H1 (cell line): ENCODE results near the gene WDFY4. TPM values are rescaled to one million over a fixed set of nuclear protein-coding genes. Genes with fewer than 3 reads are reported as not detected.

Experiments used
- CTCF ChIA-PET: fragments of 300-600 bp; sonication (Branson Sonifier 250); formaldehyde crosslinking; loops from one replicate; lab custom pipeline; 2021; ENCODE audit not compliant: partially characterized antibody; lab: Charles Lee
- POLR2A ChIA-PET: fragments of 300-600 bp; sonication (Branson Sonifier 250); formaldehyde crosslinking; loops from one replicate; lab custom pipeline; 2021; ENCODE audit warnings: inconsistent platforms; ENCODE audit not compliant: partially characterized antibody; lab: Charles Lee
- DNase-seq, 2 experiments: peaks; one replicate each; pipeline versions ENCODE4 v3.0.0 to v3.0.0-alpha.2; 2010 to 2022; ENCODE audit warnings: low spot score in 2 of 2, low read depth in 1 of 2, mixed read lengths in 1 of 2
- FAIRE-seq: peaks from 2 replicates; lab custom pipeline; 2011; peaks lifted over from hg19 to GRCh38; lab: Jason Lieb, UNC
- H2AFZ ChIP-seq: 2 replicates; pipeline ENCODE4 v1.8.1; 2012; ENCODE audit warnings: low read length, inconsistent platforms
- H2AK5ac ChIP-seq: 2 replicates; pipeline ENCODE4 v1.6.1; 2013; ENCODE audit warnings: low read depth, low read length
- H2BK120ac ChIP-seq: replicated peaks from 2 replicates; pipeline ENCODE3; 2013; ENCODE audit warnings: low read depth, low read length, inconsistent platforms
- H2BK12ac ChIP-seq: 2 replicates; pipeline ENCODE4 v1.6.1; 2013; ENCODE audit warnings: low read depth, low read length
- H2BK15ac ChIP-seq: 2 replicates; pipeline ENCODE4 v1.6.1; 2013; ENCODE audit warnings: low read length
- H2BK20ac ChIP-seq: 2 replicates; pipeline ENCODE4 v1.6.1; 2013; ENCODE audit warnings: low read length
- H2BK5ac ChIP-seq: 2 replicates; pipeline ENCODE4 v1.6.1; 2013; ENCODE audit warnings: low read depth, low read length
- H3K14ac ChIP-seq: 2 replicates; pipeline ENCODE4 v1.6.1; 2013; ENCODE audit warnings: inconsistent platforms; ENCODE audit not compliant: insufficient read length
- H3K18ac ChIP-seq: 2 replicates; pipeline ENCODE4 v1.6.1; 2013; ENCODE audit warnings: low read length; ENCODE audit errors: extremely low read depth
- H3K23ac ChIP-seq: 2 replicates; pipeline ENCODE4 v1.6.1; 2013; ENCODE audit warnings: inconsistent platforms; ENCODE audit not compliant: insufficient read length
- H3K23me2 ChIP-seq: 2 replicates; pipeline ENCODE4 v1.6.1; 2013; ENCODE audit warnings: low read depth, low read length
- H3K27ac ChIP-seq: 2 replicates; pipeline ENCODE4 v1.6.1; 2011; ENCODE audit warnings: low read depth, low read length, inconsistent platforms
- H3K27me3 ChIP-seq, 4 experiments: replicated peaks in 1 of 4; 1 replicate in 1 of 4; 2 replicates in 3 of 4; pipeline versions ENCODE4 v1.6.1 to v1.8.1; 2011 to 2013; ENCODE audit warnings: low read length in 3 of 4, mild to moderate bottlenecking in 3 of 4, inconsistent platforms in 2 of 4, mixed read lengths in 2 of 4, moderate library complexity in 1 of 4; ENCODE audit not compliant: control insufficient read depth in 3 of 4, insufficient read depth in 3 of 4; ENCODE audit errors: extremely low read depth in 1 of 4
- H3K36me3 ChIP-seq, 4 experiments: 2 replicates each; pipeline versions ENCODE4 v1.6.1 to v1.8.1; 2011 to 2013; ENCODE audit warnings: mild to moderate bottlenecking in 4 of 4, low read length in 3 of 4, moderate library complexity in 2 of 4, control low read depth in 1 of 4, inconsistent platforms in 1 of 4; ENCODE audit not compliant: insufficient read depth in 4 of 4, control insufficient read depth in 2 of 4
- H3K4ac ChIP-seq: replicated peaks from 2 replicates; pipeline ENCODE3; 2013; ENCODE audit warnings: low read length, low read depth, mixed read lengths, inconsistent platforms; ENCODE audit not compliant: insufficient read length
- H3K4me1 ChIP-seq, 4 experiments: replicated peaks in 1 of 4; 1 replicate in 1 of 4; 2 replicates in 3 of 4; pipeline versions ENCODE4 v1.6.1 to v1.8.1; 2011 to 2013; ENCODE audit warnings: low read length in 3 of 4, inconsistent platforms in 2 of 4, mixed read lengths in 1 of 4; ENCODE audit not compliant: insufficient read depth in 4 of 4, control insufficient read depth in 3 of 4
- H3K4me2 ChIP-seq, 2 experiments: 2 replicates each; pipeline versions ENCODE4 v1.6.1 to v1.8.1; 2011 to 2013; ENCODE audit warnings: low read depth in 2 of 2, low read length in 2 of 2, control low read depth in 1 of 2, inconsistent platforms in 1 of 2, mild to moderate bottlenecking in 1 of 2; ENCODE audit not compliant: insufficient read depth in 1 of 2
- H3K4me3 ChIP-seq, 4 experiments: fragments of 200-600, 300-600 bp in 1 of 4; sonication (generic), shearing (Covaris generic), sonication (Bioruptor Twin) in 1 of 4; 2 replicates each; pipeline versions ENCODE4 v1.5.1 to v1.8.1; 2011 to 2016; ENCODE audit warnings: low read length in 4 of 4, low read depth in 3 of 4, control low read depth in 2 of 4, inconsistent platforms in 2 of 4, mild to moderate bottlenecking in 2 of 4, mixed read lengths in 1 of 4, moderate library complexity in 1 of 4; ENCODE audit not compliant: insufficient read depth in 2 of 4; ENCODE audit errors: extremely low read depth in 1 of 4
- H3K56ac ChIP-seq: replicated peaks from 2 replicates; pipeline ENCODE3; 2013; ENCODE audit warnings: low read depth, mild to moderate bottlenecking, mixed read lengths, low read length, inconsistent platforms; ENCODE audit not compliant: insufficient read length
- H3K79me1 ChIP-seq: 2 replicates; pipeline ENCODE4 v1.6.1; 2013; ENCODE audit warnings: low read depth, low read length, control low read depth
- H3K79me2 ChIP-seq, 2 experiments: 2 replicates each; pipeline versions ENCODE4 v1.6.1 to v1.8.1; 2012 to 2013; ENCODE audit warnings: low read length in 2 of 2, mild to moderate bottlenecking in 2 of 2, inconsistent platforms in 1 of 2; ENCODE audit not compliant: insufficient read depth in 2 of 2, control insufficient read depth in 1 of 2
- H3K9ac ChIP-seq, 4 experiments: replicated peaks in 1 of 4; 1 replicate in 1 of 4; 2 replicates in 3 of 4; pipeline versions ENCODE4 v1.6.1 to v1.8.1; 2011 to 2013; ENCODE audit warnings: low read depth in 3 of 4, low read length in 3 of 4, control low read depth in 2 of 4, mild to moderate bottlenecking in 2 of 4, moderate library complexity in 2 of 4, inconsistent platforms in 1 of 4; ENCODE audit errors: extremely low read depth in 1 of 4
- H3K9me3 ChIP-seq, 2 experiments: 2 replicates each; pipeline versions ENCODE4 v1.6.1 to v1.8.1; 2012 to 2013; ENCODE audit warnings: mild to moderate bottlenecking in 2 of 2, moderate library complexity in 2 of 2, control low read depth in 1 of 2, inconsistent platforms in 1 of 2, low read depth in 1 of 2, low read length in 1 of 2, mixed read lengths in 1 of 2; ENCODE audit not compliant: insufficient read depth in 2 of 2
- H4K20me1 ChIP-seq, 2 experiments: replicated peaks in 1 of 2; 2 replicates each; pipeline versions ENCODE3 to v1.8.1; 2011 to 2013; ENCODE audit warnings: inconsistent platforms in 2 of 2, low read length in 2 of 2, mild to moderate bottlenecking in 1 of 2; ENCODE audit not compliant: insufficient read depth in 2 of 2, control insufficient read depth in 1 of 2
- H4K5ac ChIP-seq: 2 replicates; pipeline ENCODE4 v1.6.1; 2013; ENCODE audit warnings: low read length, low read depth, mixed read lengths, inconsistent platforms; ENCODE audit not compliant: insufficient read length
- H4K8ac ChIP-seq: 2 replicates; pipeline ENCODE4 v1.8.0; 2013; ENCODE audit warnings: mild to moderate bottlenecking, moderate library complexity, low read length, inconsistent platforms; ENCODE audit not compliant: insufficient read depth; ENCODE audit errors: extremely low read depth
- H4K91ac ChIP-seq: replicated peaks from 2 replicates; pipeline ENCODE3; 2013; ENCODE audit warnings: low read length, mixed read lengths, inconsistent platforms; ENCODE audit not compliant: insufficient read length
- BRCA1 ChIP-seq: IDR thresholded peaks from 2 replicates; pipeline ENCODE4 v1.6.1; 2012; ENCODE audit warnings: low read depth, low read length, improper control_type of control experiment
- CREB1 ChIP-seq: IDR thresholded peaks from 2 replicates; pipeline ENCODE4 v1.6.1; 2012; ENCODE audit warnings: inconsistent platforms
- EP300 ChIP-seq, 2 experiments: IDR thresholded peaks; 1 replicate in 1 of 2; 2 replicates in 1 of 2; pipeline ENCODE4 v1.6.1; 2011 to 2012; ENCODE audit warnings: low read depth in 2 of 2, low read length in 2 of 2, mild to moderate bottlenecking in 2 of 2, borderline replicate concordance in 1 of 2, inconsistent platforms in 1 of 2, moderate library complexity in 1 of 2
- HDAC2 ChIP-seq, 2 experiments: fragments of 300-600 bp in 1 of 2; sonication (generic) in 1 of 2; IDR thresholded peaks; 2 replicates each; pipeline ENCODE4 v1.6.1; 2011 to 2012; ENCODE audit warnings: low read depth in 2 of 2, low read length in 2 of 2, mild to moderate bottlenecking in 2 of 2, moderate library complexity in 2 of 2, borderline replicate concordance in 1 of 2, inconsistent platforms in 1 of 2
- POLR2A ChIP-seq, 2 experiments: IDR thresholded peaks; 1 replicate in 1 of 2; 2 replicates in 1 of 2; pipeline ENCODE4 v1.6.1; 2011; ENCODE audit warnings: low read depth in 2 of 2, low read length in 2 of 2, mild to moderate bottlenecking in 2 of 2; ENCODE audit errors: control extremely low read depth in 1 of 2
- RNF2 ChIP-seq: fragments of 200-900, 300-1000 bp; sonication (generic); IDR thresholded peaks from 2 replicates; pipeline ENCODE4 v1.7.1; 2016; ENCODE audit warnings: borderline replicate concordance, low read depth, mild to moderate bottlenecking, antibody characterized with exemption, low read length; ENCODE audit not compliant: poor library complexity, severe bottlenecking; ENCODE audit errors: missing control alignments
- SRF ChIP-seq: IDR thresholded peaks from 2 replicates; pipeline ENCODE4 v1.6.1; 2011; ENCODE audit warnings: mild to moderate bottlenecking, low read depth, low read length, moderate library complexity
- WGBS, 2 experiments: shearing (Covaris generic) in 1 of 2; methylation state at CpG; one replicate each; pipeline versions ENCODE4 v1.1.6 to v1.1.7; 2013 to 2015; ENCODE audit warnings: low lambda C conversion rate in 2 of 2, mixed read lengths in 2 of 2, inconsistent platforms in 1 of 2, low coverage in 1 of 2, missing lambda C conversion rate in 1 of 2; ENCODE audit not compliant: insufficient replicate concordance in 2 of 2, insufficient coverage in 1 of 2, insufficient read length in 1 of 2; ENCODE audit errors: extremely low coverage in 1 of 2, missing lambda C conversion rate in 1 of 2; 5-methylcytosine and 5-hydroxymethylcytosine counted together
- polyA plus RNA-seq, 7 experiments: library from polyadenylated mRNA; depleted of rRNA in 3 of 7; stranded (reverse) in 5 of 7; unstranded in 2 of 7; fragments of >200 nt in 5 of 7; fragments of 200-250 nt in 2 of 7; gene quantifications; 1 replicate in 5 of 7; 2 replicates in 1 of 7; 4 replicates in 1 of 7; pipeline versions ENCODE4 v1.2.1 to v1.2.3, GENCODE V29; 2011 to 2013; ENCODE audit warnings: missing spikeins in 2 of 7, mixed read lengths in 2 of 7
- total RNA-seq: library from RNA; stranded (reverse); fragmentation: NEBNext Ultra II Directional; extraction: Animal tissue kit (Norgen Biotek cat#: 25700); gene quantifications from 2 replicates; pipeline ENCODE4 v1.2.1, GENCODE V29; 2021
- TF ChIP-seq, protein P1 (sequence below), 3 experiments: IDR thresholded peaks; 1 replicate in 2 of 3; 2 replicates in 1 of 3; pipeline versions ENCODE4 v1.5.1 to v1.6.1; 2011; ENCODE audit warnings: low read length in 3 of 3, mild to moderate bottlenecking in 3 of 3, inconsistent platforms in 2 of 3, low read depth in 1 of 3, moderate library complexity in 1 of 3; ENCODE audit not compliant: insufficient read depth in 1 of 3; ENCODE audit errors: control extremely low read depth in 1 of 3

WDFY4 gene
- total and polyA plus RNA-seq, 2 of the 8 experiments (the other 6 are each of a cell fraction or from before 2014, with no cell fraction given): not detected

DNA sequence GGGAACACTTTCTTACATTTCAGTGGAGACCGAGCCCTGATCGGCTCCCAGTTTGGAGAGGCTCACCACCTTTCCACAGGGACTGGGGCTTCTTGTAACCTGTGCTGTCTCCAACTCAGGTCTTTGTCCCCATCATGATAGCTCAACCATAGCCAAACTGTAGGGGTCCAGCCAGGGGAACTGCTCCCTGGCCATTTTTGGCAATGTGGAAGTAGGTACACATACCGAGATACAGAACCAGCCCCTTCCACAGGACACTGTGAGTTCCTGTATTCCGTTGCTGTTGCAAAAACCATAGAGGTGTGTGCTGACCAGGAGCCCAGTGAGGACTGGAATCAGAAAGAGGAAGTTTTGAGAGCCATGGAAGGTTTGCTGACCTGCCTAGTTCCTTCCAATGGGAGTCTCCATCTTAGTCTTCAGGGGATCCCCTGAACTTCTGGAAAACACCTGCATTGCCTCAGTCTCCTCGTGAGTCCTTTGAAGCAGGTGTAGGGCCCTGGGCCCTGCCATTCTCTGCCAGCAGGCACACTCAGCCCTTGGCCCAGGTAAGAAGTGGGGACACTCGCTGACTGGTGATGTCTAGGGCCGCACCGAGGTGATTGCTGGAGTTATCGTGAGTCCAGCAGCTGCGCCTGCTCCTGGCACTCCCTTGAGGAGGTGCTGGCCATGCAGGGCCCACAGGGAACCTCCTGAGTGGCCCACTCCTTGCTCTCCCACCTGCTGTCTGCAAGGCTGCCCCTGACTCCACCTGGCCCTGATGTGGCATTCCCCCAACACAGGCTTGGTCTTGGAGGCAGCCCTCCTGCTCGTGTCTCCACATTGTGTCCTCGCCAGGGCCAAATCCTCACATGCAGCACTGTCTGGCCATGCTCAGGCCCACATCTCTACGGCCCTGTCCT, 11.2 kb downstream of the WDFY4 start:
- H4K20me1 ChIP-seq: no peaks in the 10 kb centered on the region
- no peak overlapping the region for H4K8ac ChIP-seq
- H3K79me1 ChIP-seq: no peaks in the 10 kb centered on the region
- TF ChIP-seq HDAC2 (IDR thresholded peaks at IDR 0.05; ENCODE audit: borderline replicate concordance in 1 of 2, low read depth in 2 of 2, low read length in 2 of 2) (no peak), SRF (no peak), CREB1 (no peak), RNF2 (no peak), BRCA1 (no peak), POLR2A (IDR thresholded peaks at IDR 0.05; ENCODE audit: control extremely low read depth in 1 of 2, low read depth in 2 of 2, low read length in 2 of 2) (no peak), EP300 (IDR thresholded peaks at IDR 0.05; ENCODE audit: borderline replicate concordance in 1 of 2, low read depth in 2 of 2, low read length in 2 of 2) (no peak)
- TF ChIP-seq, protein P1, sequence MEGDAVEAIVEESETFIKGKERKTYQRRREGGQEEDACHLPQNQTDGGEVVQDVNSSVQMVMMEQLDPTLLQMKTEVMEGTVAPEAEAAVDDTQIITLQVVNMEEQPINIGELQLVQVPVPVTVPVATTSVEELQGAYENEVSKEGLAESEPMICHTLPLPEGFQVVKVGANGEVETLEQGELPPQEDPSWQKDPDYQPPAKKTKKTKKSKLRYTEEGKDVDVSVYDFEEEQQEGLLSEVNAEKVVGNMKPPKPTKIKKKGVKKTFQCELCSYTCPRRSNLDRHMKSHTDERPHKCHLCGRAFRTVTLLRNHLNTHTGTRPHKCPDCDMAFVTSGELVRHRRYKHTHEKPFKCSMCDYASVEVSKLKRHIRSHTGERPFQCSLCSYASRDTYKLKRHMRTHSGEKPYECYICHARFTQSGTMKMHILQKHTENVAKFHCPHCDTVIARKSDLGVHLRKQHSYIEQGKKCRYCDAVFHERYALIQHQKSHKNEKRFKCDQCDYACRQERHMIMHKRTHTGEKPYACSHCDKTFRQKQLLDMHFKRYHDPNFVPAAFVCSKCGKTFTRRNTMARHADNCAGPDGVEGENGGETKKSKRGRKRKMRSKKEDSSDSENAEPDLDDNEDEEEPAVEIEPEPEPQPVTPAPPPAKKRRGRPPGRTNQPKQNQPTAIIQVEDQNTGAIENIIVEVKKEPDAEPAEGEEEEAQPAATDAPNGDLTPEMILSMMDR (IDR thresholded peaks at IDR 0.05; ENCODE audit: control extremely low read depth in 1 of 3, insufficient read depth in 1 of 3, low read depth in 1 of 3, low read length in 3 of 3): no peak
- no peak for FAIRE-seq
- H3K36me3 ChIP-seq: no peaks in the 10 kb centered on the region
- no peak overlapping the region for H3K4ac ChIP-seq
- H3K9me3 ChIP-seq: no peaks in the 10 kb centered on the region
- no peak overlapping the region for H2BK12ac ChIP-seq
- no peak overlapping the region for H2BK120ac ChIP-seq
- DNase-seq: no peak
- no peak overlapping the region for H3K9ac ChIP-seq
- WGBS, 2 experiments: 91% methylated on average over 13 of the region's 13 CpGs; no CpG with 5 or more reads in 1 of the 2 experiments
- H3K23ac ChIP-seq: no peak overlapping the region
- no peak overlapping the region for H4K5ac ChIP-seq
- H3K27me3 ChIP-seq: no peaks in the 10 kb centered on the region; a peak in 1 of 7 replicates
- no peak overlapping the region for H2AFZ ChIP-seq
- no peaks in the 10 kb centered on the region for H3K79me2 ChIP-seq
- H2BK15ac ChIP-seq: no peak overlapping the region
- no peak overlapping the region for H3K27ac ChIP-seq
- no peak overlapping the region for H2BK5ac ChIP-seq
- H3K18ac ChIP-seq: no peak overlapping the region
- CTCF ChIA-PET: interaction anchor here (0.7 to 1.4 kb wide), 3 partner anchors 21 to 452 kb away, joined by 3 to 4 read pairs (median 3); no protein-coding TSS in a partner anchor
- H2AK5ac ChIP-seq: no peak overlapping the region
- peaks cover 0 to 5% (median 0%) of the 10 kb centered on the region in 4 experiments; a peak in 2 of 7 replicates for H3K4me1 ChIP-seq
- H3K4me3 ChIP-seq: no peak overlapping the region
- no peak overlapping the region for H3K14ac ChIP-seq
- H3K4me2 ChIP-seq: no peak overlapping the region
- H3K23me2 ChIP-seq: no peaks in the 10 kb centered on the region
- POLR2A ChIA-PET: no interaction called here
- no peak overlapping the region for H4K91ac ChIP-seq
- no peak overlapping the region for H3K56ac ChIP-seq
- H2BK20ac ChIP-seq: no peak overlapping the region
